HCT116 (cell line): ENCODE results near the gene AFF1. TPM values are rescaled to one million over a fixed set of nuclear protein-coding genes. Genes with fewer than 3 reads are reported as not detected.

Experiments
- ATAC-seq: fragments of 200-7000 bp; cut with Tn5 transposase; 2 replicates; pipeline ENCODE4 v1.9.1; 2020; ENCODE audit warnings: mild to moderate bottlenecking, moderate library complexity
- BruUV-seq: library from RNA; stranded (reverse); fragments of 400-500 nt; replicated peaks from 2 replicates; lab custom pipeline; 2021; lab: Mats Ljungman, UMichigan
- CTCF ChIA-PET: fragments of 300-600 bp; sonication (Branson Sonifier 250); formaldehyde crosslinking; loops from one replicate; lab custom pipeline; 2021; ENCODE audit warnings: antibody characterized with exemption; lab: Charles Lee
- POLR2A ChIA-PET: fragments of 300-600, 350-600 bp; sonication (Branson Sonifier 250); formaldehyde crosslinking; loops from one replicate; lab custom pipeline; 2021; ENCODE audit warnings: antibody characterized with exemption; lab: Charles Lee
- RAD21 ChIA-PET, 2 experiments: fragments of 300-600 bp; sonication (Branson Sonifier 250); formaldehyde crosslinking; loops; one replicate each; lab custom pipeline; 2023; ENCODE audit warnings: low total read pairs in 2 of 2; ENCODE audit not compliant: uncharacterized antibody in 2 of 2, unreplicated experiment in 2 of 2, low non-redundant PET in 1 of 2; lab: Charles Lee
- DNase-seq: peaks from one replicate; pipeline ENCODE4 v3.0.0-alpha.2; 2010; ENCODE audit warnings: low read depth, low spot score
- H2AFZ ChIP-seq: fragments of 200-600 bp; shearing (Covaris generic), sonication (generic); 2 replicates; pipeline ENCODE4 v1.6.1; 2017; ENCODE audit warnings: low read depth, mixed run types, mixed read lengths, antibody characterized with exemption, low read length; ENCODE audit not compliant: poor library complexity, severe bottlenecking
- H3K27ac ChIP-seq: 2 replicates; pipeline ENCODE4 v1.5.1; 2012; ENCODE audit warnings: low read depth, low read length
- H3K27me3 ChIP-seq: fragments of 200-600 bp; sonication (generic); 2 replicates; pipeline ENCODE4 v1.6.1; 2016; ENCODE audit warnings: mixed run types, low read length, mixed read lengths; ENCODE audit not compliant: insufficient read depth
- H3K36me3 ChIP-seq, 2 experiments: fragments of 200-500 bp in 1 of 2; fragments of 200-600 bp in 1 of 2; sonication (Bioruptor generic) in 1 of 2; sonication (generic) in 1 of 2; 2 replicates each; pipeline versions ENCODE4 v1.5.1 to v1.6.1; 2014 to 2016; ENCODE audit warnings: low read length in 2 of 2, inconsistent platforms in 1 of 2, mixed read lengths in 1 of 2, mixed run types in 1 of 2; ENCODE audit not compliant: insufficient read depth in 2 of 2, control insufficient read depth in 1 of 2
- H3K4me1 ChIP-seq, 2 experiments: fragments of 200-600 bp in 1 of 2; sonication (generic) in 1 of 2; 2 replicates each; pipeline versions ENCODE4 v1.5.1 to v1.6.1; 2012 to 2017; ENCODE audit warnings: low read length in 2 of 2, inconsistent platforms in 1 of 2, mild to moderate bottlenecking in 1 of 2, mixed read lengths in 1 of 2, mixed run types in 1 of 2, moderate library complexity in 1 of 2; ENCODE audit not compliant: insufficient read depth in 2 of 2, control insufficient read depth in 1 of 2
- H3K4me2 ChIP-seq: fragments of 200-600 bp; sonication (generic); 2 replicates; pipeline ENCODE4 v1.6.1; 2017; ENCODE audit warnings: mixed run types, low read length, mixed read lengths
- H3K4me3 ChIP-seq, 2 experiments: fragments of 200-600 bp in 1 of 2; sonication (generic) in 1 of 2; replicated peaks in 1 of 2; 2 replicates each; pipeline ENCODE4 v1.5.1; 2011 to 2016; ENCODE audit warnings: low read length in 2 of 2, control low read depth in 1 of 2, low read depth in 1 of 2, mild to moderate bottlenecking in 1 of 2, mixed read lengths in 1 of 2, mixed run types in 1 of 2
- H3K79me2 ChIP-seq: fragments of 200-600 bp; sonication (generic); 2 replicates; pipeline ENCODE4 v1.6.1; 2017; ENCODE audit warnings: mild to moderate bottlenecking, mixed run types, low read length, moderate library complexity, mixed read lengths; ENCODE audit not compliant: insufficient read depth
- H3K9ac ChIP-seq: fragments of 200-600 bp; sonication (generic); 2 replicates; pipeline ENCODE4 v1.6.1; 2016; ENCODE audit warnings: low read length, mixed read lengths
- H3K9me2 ChIP-seq: fragments of 200-600 bp; sonication (generic), shearing (Covaris generic); 2 replicates; pipeline ENCODE4 v1.6.1; 2017; ENCODE audit warnings: mixed run types, mild to moderate bottlenecking, moderate library complexity; ENCODE audit not compliant: insufficient read depth
- H3K9me3 ChIP-seq, 2 experiments: fragments of 200-500 bp in 1 of 2; fragments of 200-600 bp in 1 of 2; sonication (Bioruptor generic) in 1 of 2; sonication (generic) in 1 of 2; 2 replicates each; pipeline ENCODE4 v1.6.1; 2014 to 2017; ENCODE audit warnings: low read length in 2 of 2, mixed read lengths in 2 of 2, inconsistent platforms in 1 of 2, low read depth in 1 of 2, mild to moderate bottlenecking in 1 of 2, mixed run types in 1 of 2, moderate library complexity in 1 of 2; ENCODE audit not compliant: control insufficient read depth in 1 of 2, insufficient read depth in 1 of 2
- H4K20me1 ChIP-seq: fragments of 200-600 bp; sonication (generic), shearing (Covaris generic); 2 replicates; pipeline ENCODE4 v1.6.1; 2017; ENCODE audit warnings: mixed run types, mild to moderate bottlenecking, moderate library complexity; ENCODE audit not compliant: insufficient read depth
- CBX3 ChIP-seq: IDR thresholded peaks from 2 replicates; pipeline ENCODE4 v1.6.1; 2012; ENCODE audit warnings: low read depth
- EZH2 ChIP-seq: fragments of 200-600 bp; sonication (generic); IDR thresholded peaks from 2 replicates; pipeline ENCODE4 v1.6.1; 2017; ENCODE audit warnings: antibody characterized with exemption, mixed run types
- POLR2AphosphoS5 ChIP-seq: IDR thresholded peaks from 2 replicates; pipeline ENCODE4 v1.6.1; 2011; ENCODE audit warnings: mild to moderate bottlenecking, low read depth, low read length, moderate library complexity
- SIN3A ChIP-seq: IDR thresholded peaks from 2 replicates; pipeline ENCODE4 v1.6.1; 2012; ENCODE audit warnings: low read depth
- SRF ChIP-seq: IDR thresholded peaks from 2 replicates; pipeline ENCODE4 v1.6.1; 2012; ENCODE audit warnings: low read depth
- YY1 ChIP-seq: IDR thresholded peaks from 2 replicates; pipeline ENCODE4 v1.6.1; 2011; ENCODE audit warnings: low read length, low read depth, moderate library complexity, mild to moderate bottlenecking; ENCODE audit not compliant: insufficient replicate concordance; ENCODE audit errors: extremely low read depth
- ZNF274 ChIP-seq: fragments of 200-500 bp; sonication (Bioruptor generic); IDR thresholded peaks from 2 replicates; pipeline ENCODE4 v1.6.1; 2014; ENCODE audit warnings: mild to moderate bottlenecking, low read depth, low read length, inconsistent platforms
- intact Hi-C: fragments of 100-400 bp; cut with micrococcal nuclease; formaldehyde crosslinking; loops from 2 replicates; pipeline ENCODE4 v1.10.0; 2022
- total RNA-seq: library from RNA; stranded (reverse); gene quantifications from one replicate; pipeline ENCODE4 v1.2.1, GENCODE V29; 2021; ENCODE audit not compliant: unreplicated experiment
- TF ChIP-seq, protein P1 (sequence below): IDR thresholded peaks from 2 replicates; pipeline ENCODE4 v1.6.1; 2011; ENCODE audit warnings: mild to moderate bottlenecking, low read length, moderate library complexity; ENCODE audit not compliant: insufficient replicate concordance; ENCODE audit errors: extremely low read depth
- TF ChIP-seq, protein P2 (sequence below), 3 experiments: fragments of 200-600 bp in 1 of 3; sonication (generic) in 1 of 3; IDR thresholded peaks in 2 of 3; conservative IDR thresholded peaks in 1 of 3; 2 replicates each; pipeline ENCODE4 v1.5.1; 2012 to 2017; ENCODE audit warnings: low read depth in 2 of 3, low read length in 2 of 3, antibody characterized with exemption in 1 of 3, borderline replicate concordance in 1 of 3, control low read depth in 1 of 3, mild to moderate bottlenecking in 1 of 3, mixed read lengths in 1 of 3, mixed run types in 1 of 3, moderate library complexity in 1 of 3; ENCODE audit not compliant: insufficient read depth in 1 of 3
- TF ChIP-seq, protein P3 (sequence below): IDR thresholded peaks from 2 replicates; pipeline ENCODE4 v1.6.1; 2012

AFF1 gene
- total RNA-seq, 1 experiment from 2014 or later: 43.1 TPM

DNA sequence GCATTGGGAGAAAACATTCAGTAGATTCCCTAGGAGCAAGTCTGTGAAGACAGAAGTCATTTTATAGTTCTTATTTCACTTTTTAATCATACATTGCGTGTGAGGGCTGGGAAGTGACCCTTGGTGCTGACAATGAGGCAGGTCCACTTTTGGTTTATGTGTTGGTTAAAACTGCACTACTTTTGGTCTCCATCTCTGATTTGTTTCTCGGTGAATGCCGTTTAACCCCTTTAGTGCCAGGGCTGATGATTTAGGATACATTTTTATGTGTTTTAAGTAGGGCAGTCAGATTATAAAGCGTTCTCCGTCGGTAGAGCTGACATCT, 110.4 kb downstream of the AFF1 start (continued):
- TF ChIP-seq, protein P1, sequence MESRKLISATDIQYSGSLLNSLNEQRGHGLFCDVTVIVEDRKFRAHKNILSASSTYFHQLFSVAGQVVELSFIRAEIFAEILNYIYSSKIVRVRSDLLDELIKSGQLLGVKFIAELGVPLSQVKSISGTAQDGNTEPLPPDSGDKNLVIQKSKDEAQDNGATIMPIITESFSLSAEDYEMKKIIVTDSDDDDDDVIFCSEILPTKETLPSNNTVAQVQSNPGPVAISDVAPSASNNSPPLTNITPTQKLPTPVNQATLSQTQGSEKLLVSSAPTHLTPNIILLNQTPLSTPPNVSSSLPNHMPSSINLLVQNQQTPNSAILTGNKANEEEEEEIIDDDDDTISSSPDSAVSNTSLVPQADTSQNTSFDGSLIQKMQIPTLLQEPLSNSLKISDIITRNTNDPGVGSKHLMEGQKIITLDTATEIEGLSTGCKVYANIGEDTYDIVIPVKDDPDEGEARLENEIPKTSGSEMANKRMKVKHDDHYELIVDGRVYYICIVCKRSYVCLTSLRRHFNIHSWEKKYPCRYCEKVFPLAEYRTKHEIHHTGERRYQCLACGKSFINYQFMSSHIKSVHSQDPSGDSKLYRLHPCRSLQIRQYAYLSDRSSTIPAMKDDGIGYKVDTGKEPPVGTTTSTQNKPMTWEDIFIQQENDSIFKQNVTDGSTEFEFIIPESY: no peak
- no peak for TF ChIP-seq ZNF274
- TF ChIP-seq, protein P2, sequence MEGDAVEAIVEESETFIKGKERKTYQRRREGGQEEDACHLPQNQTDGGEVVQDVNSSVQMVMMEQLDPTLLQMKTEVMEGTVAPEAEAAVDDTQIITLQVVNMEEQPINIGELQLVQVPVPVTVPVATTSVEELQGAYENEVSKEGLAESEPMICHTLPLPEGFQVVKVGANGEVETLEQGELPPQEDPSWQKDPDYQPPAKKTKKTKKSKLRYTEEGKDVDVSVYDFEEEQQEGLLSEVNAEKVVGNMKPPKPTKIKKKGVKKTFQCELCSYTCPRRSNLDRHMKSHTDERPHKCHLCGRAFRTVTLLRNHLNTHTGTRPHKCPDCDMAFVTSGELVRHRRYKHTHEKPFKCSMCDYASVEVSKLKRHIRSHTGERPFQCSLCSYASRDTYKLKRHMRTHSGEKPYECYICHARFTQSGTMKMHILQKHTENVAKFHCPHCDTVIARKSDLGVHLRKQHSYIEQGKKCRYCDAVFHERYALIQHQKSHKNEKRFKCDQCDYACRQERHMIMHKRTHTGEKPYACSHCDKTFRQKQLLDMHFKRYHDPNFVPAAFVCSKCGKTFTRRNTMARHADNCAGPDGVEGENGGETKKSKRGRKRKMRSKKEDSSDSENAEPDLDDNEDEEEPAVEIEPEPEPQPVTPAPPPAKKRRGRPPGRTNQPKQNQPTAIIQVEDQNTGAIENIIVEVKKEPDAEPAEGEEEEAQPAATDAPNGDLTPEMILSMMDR (IDR thresholded peaks at IDR 0.05 in 2 of 3, conservative IDR thresholded peaks at IDR 0.05 in 1 of 3; ENCODE audit: borderline replicate concordance in 1 of 3, insufficient read depth in 1 of 3, low read depth in 2 of 3, low read length in 2 of 3): no peak
- TF ChIP-seq CBX3: no peak

DNA sequence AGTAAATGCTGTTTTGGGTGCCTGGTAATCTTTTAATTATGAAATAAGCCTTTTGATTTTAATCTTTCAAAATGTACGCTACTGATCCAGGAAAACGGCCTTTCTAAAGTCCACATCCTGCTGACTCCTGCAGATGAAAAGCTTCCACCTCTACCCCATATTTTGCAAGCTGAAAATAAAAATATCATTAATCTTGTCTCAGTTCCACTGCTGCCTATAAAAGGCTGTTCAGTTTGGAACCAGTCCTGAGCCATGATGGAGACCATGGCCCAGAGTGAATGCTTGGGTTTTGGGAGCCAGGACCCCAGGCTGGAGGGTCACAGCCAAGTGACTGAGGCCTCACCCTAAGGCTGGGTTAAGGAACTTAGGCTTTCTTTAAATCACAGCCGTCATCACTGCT, 110.8 kb downstream of the AFF1 start:
- H2AFZ ChIP-seq: no peak overlapping the region
- no TSS peak for BruUV-seq
- no peaks in the 10 kb centered on the region for H3K27me3 ChIP-seq
- no peak overlapping the region for H3K27ac ChIP-seq
- no peaks in the 10 kb centered on the region; the same call in 1 of the 2 replicates for H4K20me1 ChIP-seq
- ATAC-seq: no peak
- no peak overlapping the region for H3K9ac ChIP-seq
- H3K4me2 ChIP-seq: no peak overlapping the region
- RAD21 ChIA-PET: no interaction called here
- peaks cover 0 to 8% of the 10 kb centered on the region in 2 experiments; a peak in 1 of 4 replicates for H3K4me1 ChIP-seq
- TF ChIP-seq POLR2AphosphoS5 (no peak), SIN3A (no peak), YY1 (no peak), ZNF274 (no peak), SRF (no peak), EZH2 (no peak)
- TF ChIP-seq, protein P2 (IDR thresholded peaks at IDR 0.05 in 2 of 3, conservative IDR thresholded peaks at IDR 0.05 in 1 of 3; ENCODE audit: borderline replicate concordance in 1 of 3, insufficient read depth in 1 of 3, low read depth in 2 of 3, low read length in 2 of 3): no peak
- TF ChIP-seq, protein P3, sequence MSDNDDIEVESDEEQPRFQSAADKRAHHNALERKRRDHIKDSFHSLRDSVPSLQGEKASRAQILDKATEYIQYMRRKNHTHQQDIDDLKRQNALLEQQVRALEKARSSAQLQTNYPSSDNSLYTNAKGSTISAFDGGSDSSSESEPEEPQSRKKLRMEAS: no peak
- H3K9me2 ChIP-seq: no peaks in the 10 kb centered on the region
- DNase-seq: no peak
- POLR2A ChIA-PET: no interaction called here
- peaks cover 4% of the 10 kb centered on the region; the same call in 1 of the 2 replicates for H3K79me2 ChIP-seq
- H3K4me3 ChIP-seq: no peak overlapping the region
- CTCF ChIA-PET: no interaction called here
- no peaks in the 10 kb centered on the region for H3K9me3 ChIP-seq
- intact Hi-C loops: no loop called here
- H3K36me3 ChIP-seq: peaks cover 0 to 8% of the 10 kb centered on the region in 2 experiments; a peak in 1 of 4 replicates
